AG08396 (cell line): ENCODE measurements around the gene KRTAP20-2.

ENCODE experiments used
- DNase-seq: peaks from one replicate; pipeline ENCODE4 v3.0.0; 2012; ENCODE audit warnings: low spot score, mixed read lengths

KRTAP20-2 gene

GRCh38 chr21:30634906-30635305 is at the start of gene KRTAP20-2:
KRTAP20-2 (plus strand) TSS chr21:30635206; CDS start chr21:30635264, 58 bp downstream.
- no peak for DNase-seq

GRCh38 chr21:30590297-30590696 is 44.7 kb upstream of the KRTAP20-2 start, which contains the start of gene KRTAP22-2:
KRTAP22-2 (minus strand) TSS chr21:30590397.
- no peak for DNase-seq

- DNase-seq = no peak
Observed at GRCh38 chr21:30592140-30592539, 42.9 kb upstream of the KRTAP20-2 start, which contains the start of gene KRTAP6-3. KRTAP6-3 (plus strand) TSS chr21:30592440; CDS start chr21:30592446, 6 bp downstream.

- DNase-seq = no peak
Observed at GRCh38 chr21:30598802-30599201, 36.2 kb upstream of the KRTAP20-2 start, which contains the start of gene KRTAP6-2. KRTAP6-2 (minus strand) TSS chr21:30598902; CDS start chr21:30598874, 28 bp downstream.

GRCh38 chr21:30600787-30601186 is 34.2 kb upstream of the KRTAP20-2 start, which contains the start of gene KRTAP22-1:
KRTAP22-1 (plus strand) TSS chr21:30601087.
- no peak for DNase-seq

DNA sequence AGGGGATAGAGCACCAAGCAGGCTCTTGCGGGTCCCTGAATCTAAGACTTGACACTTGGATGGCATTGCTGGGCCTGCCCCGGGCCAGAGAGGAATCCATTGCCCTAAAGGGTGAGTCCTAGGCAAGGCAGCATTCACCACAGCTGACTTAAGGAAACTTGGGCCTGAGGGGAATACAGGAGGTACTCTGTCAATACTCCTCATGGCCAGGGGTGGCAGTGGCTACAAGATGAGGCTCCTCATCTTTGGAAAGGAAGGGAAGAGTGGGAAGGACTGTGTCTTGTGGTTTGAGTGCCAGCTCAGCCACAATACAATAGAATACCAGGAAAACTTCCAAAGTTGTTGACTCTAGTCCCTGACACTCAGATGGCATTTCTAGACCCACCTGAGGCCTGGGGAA is 29.0 kb upstream of the KRTAP20-2 start:
- DNase-seq = no peak

DNA sequence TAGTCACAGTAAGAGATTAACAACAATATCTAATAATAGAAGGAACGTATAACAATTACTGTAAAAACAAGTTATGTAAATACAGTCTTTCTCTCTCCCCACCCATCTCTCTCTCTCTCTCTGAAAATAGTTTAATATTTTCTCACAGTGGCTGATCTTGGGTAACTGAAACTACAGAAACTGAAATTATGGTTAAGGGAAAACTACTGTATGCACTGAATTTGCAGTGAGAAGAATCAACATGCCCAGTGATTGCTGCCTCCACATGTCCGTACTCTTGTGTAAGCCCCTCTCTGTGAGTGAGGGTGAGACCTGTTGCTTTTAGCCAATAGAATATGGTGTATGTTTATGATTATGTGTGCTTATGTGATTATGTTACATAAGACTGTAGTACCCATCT is 22.9 kb upstream of the KRTAP20-2 start:
- no peak for DNase-seq

DNA sequence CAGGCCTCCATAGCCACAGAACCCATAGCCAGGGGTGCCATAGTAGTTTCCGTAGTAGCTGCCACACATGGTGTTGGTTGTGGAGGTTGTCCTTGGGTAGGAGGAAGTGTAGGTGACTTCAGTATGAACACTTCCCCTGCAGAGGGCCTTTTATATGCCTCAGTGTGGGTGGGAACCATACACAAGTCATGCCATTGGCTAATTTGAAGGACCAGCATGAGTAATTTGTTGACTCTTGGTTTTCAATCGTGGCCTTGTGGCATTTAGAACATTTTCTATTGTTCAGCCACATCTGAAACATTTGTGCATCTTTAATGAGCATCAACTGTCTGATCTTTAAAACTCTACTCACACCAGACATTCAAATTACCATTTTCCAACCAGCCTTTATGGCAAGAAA is 21.2 kb upstream of the KRTAP20-2 start, which contains the start of gene KRTAP6-1:
TSS of gene KRTAP6-1 (minus strand) at position 95 of the 400 bp plus-strand sequence. CDS start at position 69, 26 bp downstream.
- DNase-seq = no peak

- no peak for DNase-seq
Observed at GRCh38 chr21:30615199-30615598, 19.8 kb upstream of the KRTAP20-2 start.

DNA sequence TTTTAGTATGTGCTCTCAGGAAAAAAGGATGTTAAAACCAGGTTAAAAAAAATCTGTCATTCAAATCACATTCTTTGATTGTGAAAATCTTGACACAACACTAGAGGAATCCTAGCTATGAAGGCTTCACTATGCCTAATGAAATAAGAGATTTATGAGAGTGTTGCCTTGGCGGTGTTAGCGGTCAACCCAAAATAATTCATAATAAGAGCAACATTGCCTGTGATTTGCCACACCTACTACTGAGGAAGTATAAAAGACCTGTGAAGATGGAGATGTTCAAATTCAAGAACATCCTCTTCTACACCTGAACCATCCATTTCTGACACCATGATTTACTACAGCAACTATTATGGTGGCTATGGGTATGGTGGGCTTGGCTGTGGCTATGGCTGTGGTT is 18.9 kb upstream of the KRTAP20-2 start, which contains the start of gene KRTAP20-1:
TSS of gene KRTAP20-1 (plus strand) at position 301 of the 400 bp plus-strand sequence. CDS start at position 331, 30 bp downstream.
- no peak for DNase-seq

DNA sequence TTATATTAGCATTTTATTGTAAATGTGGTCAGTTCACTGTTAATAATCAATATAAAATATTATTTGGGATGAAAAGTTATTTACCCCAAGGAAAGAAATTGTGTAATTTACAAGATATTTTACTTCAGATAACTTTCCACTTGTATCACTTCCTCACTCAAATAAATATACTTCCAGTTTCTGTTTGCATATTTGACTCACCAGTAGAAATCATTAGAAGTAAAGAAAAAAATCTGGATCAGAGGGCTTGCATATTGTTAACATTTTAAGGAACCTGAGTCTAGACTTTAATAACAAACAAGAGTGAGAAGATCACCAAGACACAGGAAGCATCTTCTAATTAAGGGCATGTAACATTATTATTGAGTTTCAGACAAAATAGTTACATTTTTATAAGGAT is 14.9 kb upstream of the KRTAP20-2 start:
- DNase-seq = no peak

GRCh38 chr21:30620522-30620921 is 14.5 kb upstream of the KRTAP20-2 start, which contains the start of gene KRTAP20-4:
KRTAP20-4 (plus strand) TSS chr21:30620627.
- DNase-seq = no peak

DNA sequence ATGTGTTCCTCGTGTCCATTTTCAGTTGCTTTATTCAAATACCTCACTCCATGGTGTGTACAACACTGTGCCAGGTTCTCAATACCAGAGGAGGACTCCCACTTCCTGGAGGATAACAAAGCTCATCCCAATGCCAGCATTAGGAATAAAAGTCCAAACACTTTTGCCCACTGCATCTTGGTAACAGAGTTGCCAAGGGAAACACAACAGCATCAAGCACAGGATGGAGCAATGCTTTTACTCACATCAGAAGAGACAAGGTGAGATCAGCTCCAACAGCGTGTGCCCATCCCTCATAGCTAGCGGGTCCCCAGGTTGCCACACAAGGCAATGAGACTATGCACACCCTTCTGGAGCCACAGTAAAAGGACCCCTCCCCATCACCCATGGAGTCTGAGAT is 11.6 kb upstream of the KRTAP20-2 start:
- no peak for DNase-seq

DNA sequence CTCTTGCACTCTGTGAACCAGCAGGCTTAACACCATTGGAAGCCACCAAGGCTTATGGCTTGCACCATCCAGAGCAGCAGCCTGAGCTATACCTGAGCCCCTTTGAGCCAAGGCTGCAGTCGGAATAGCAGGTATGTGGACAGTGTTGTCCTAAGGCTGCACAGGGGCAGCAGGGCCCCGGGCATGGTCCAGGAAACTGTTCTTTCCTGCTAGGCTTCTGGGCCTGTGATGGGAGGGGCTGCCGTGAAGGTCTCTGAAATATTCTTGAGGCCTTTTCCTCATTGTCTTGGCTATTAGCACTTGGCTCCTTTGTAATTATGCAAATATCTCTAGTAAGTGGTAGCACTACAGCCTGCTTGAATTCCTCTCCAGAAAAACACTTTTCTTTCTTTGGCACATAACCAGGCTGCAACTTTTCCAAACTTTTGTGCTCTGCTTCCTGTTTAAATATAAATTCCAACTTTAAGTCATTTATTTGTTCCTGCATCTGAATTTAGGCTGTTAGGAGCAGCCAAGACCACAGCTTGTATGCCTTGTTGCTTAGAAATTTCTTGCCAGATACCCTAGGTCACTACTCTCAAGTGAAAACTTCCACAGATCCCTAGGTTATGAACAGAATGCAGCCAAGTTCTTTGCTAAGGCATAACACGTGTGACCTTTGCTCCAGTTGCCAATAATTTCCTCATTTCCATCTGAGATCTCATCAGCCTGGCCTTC is 9.4 kb upstream of the KRTAP20-2 start:
- DNase-seq = no peak

GRCh38 chr21:30628109-30628508 is 6.9 kb upstream of the KRTAP20-2 start:
- DNase-seq = no peak

- no peak for DNase-seq
Observed at GRCh38 chr21:30629200-30629599, 5.8 kb upstream of the KRTAP20-2 start.

- no peak for DNase-seq
Observed at GRCh38 chr21:30638686-30639085, 3.7 kb downstream of the KRTAP20-2 start.

DNA sequence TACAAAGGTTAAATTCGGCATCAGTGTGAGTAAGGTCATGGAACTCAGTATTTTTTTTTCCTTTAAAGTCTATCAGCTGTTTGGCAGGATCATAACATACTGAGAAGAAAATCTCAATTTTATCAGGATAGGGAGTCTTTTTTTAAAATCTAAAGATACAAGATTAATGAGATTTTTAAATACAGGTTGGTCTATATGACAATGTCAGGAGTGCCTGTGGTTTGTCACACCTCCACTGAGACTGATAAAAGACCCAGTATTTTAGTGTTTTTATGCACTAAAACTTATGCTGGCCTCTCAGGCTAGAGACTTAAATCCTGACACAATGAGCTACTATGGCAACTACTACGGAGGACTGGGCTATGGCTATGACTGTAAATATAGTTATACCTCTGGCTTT is 7.6 kb downstream of the KRTAP20-2 start, which contains the start of gene KRTAP20-3:
TSS of gene KRTAP20-3 (plus strand) at position 301 of the 400 bp plus-strand sequence.
- no peak for DNase-seq

DNA sequence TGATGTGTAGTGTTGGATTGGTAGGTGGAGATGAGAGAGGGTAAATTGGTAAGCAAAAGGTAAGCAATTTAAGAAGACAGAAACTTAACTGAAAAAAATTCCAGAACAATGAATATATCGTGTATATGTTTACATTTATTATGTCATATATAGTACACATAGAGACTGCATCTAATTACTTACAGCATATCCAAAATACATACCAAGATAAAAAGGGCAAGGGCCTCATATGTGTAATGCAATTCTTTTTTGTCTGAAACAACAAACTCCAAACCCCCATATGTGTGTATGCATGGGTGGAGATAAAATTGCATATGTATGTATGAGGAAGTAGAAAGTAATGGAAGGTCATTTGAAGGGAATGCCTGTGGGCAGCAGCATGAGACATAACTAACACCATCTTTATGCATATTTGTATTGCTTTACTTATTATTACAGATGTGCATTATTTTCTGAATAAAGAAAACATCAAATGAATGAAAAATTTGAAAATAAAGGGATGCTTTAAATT is 12.0 kb downstream of the KRTAP20-2 start:
- no peak for DNase-seq

DNA sequence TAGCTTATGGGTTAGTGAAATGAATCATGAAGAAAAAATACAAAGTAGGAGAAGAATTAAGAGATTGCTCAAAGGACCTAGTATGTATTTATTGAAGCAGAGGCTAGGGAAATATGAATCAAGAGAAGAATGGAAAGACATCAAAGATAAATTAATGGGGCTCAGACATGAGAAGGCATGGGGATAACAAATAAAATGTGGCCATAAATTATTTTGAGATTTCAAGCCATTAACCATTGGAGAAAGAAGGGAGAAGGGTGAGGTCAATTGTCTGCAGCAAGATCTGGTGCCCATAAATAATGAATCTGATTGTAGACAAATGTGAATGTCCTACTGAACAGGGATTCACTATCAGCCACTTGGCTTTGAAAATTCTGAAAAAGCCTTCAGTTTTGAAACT is 17.9 kb downstream of the KRTAP20-2 start:
- DNase-seq = no peak

- DNase-seq = no peak
Observed at GRCh38 chr21:30668776-30669175, 33.8 kb downstream of the KRTAP20-2 start.

DNA sequence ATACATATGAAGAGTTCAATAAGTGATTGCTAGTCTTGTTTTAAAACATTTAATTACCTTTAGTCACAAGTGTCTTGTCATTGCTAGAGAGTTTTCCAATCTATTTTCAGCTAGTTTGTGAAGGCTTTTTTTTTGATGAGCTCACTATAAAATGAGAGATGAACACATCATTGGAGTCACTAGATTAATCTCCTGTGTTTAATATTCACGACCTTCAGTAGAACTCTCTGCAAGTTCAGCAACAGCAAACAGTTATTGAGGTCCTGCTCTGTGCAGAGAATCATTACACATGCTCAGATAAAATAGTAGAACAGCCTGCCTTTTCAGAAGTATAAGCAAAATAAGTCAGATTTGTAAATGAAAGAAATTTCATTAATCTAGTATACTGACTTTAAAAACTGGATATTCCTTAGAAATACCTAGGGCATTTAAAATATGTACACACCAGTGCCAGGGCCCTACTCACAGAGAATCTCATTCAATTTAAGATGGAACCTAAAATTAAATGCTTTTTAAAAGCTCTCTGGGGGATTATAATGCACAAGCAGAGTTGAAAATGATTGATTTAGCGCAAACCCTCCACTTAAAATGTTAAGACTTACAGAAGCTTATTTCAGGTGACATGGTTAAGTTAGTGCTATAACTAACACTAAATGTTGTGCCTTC is 38.1 kb downstream of the KRTAP20-2 start:
- no peak for DNase-seq

- no peak for DNase-seq
Observed at GRCh38 chr21:30674312-30674711, 39.3 kb downstream of the KRTAP20-2 start.
